ENCODE data around the gene CHD2. TPM values are rescaled to one million over a fixed set of nuclear protein-coding genes. Genes with fewer than 3 reads are reported as not detected.

CHD2 gene
- total RNA-seq, 2 donors from 2014 or later = 63.9 to 70.0 TPM

DNA sequence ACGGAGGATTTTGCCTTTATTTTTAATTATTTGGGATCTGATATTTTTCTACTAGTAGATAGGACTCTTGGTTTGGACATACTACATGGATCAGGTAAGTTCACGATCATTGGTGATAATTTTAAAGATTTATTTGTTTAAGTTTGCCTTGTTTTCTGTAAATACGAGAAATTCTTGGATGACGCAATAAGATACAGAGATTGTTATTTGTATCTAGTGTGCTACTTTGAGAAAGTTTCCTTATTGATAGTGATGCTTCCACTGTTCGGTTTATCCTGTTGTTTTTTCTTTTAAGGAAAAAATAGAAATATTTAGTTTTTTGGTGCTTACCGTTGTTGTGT, 577 bp downstream of the CHD2 start:
- DNase-seq (no peak), ATAC-seq (no peak)
- H3K27ac ChIP-seq = peak overlapping the region; percentile 59 to 99 (median 97)
- TF ChIP-seq POLR2A (IDR thresholded peaks at IDR 0.05) = no peak
- TF ChIP-seq, protein P1, sequence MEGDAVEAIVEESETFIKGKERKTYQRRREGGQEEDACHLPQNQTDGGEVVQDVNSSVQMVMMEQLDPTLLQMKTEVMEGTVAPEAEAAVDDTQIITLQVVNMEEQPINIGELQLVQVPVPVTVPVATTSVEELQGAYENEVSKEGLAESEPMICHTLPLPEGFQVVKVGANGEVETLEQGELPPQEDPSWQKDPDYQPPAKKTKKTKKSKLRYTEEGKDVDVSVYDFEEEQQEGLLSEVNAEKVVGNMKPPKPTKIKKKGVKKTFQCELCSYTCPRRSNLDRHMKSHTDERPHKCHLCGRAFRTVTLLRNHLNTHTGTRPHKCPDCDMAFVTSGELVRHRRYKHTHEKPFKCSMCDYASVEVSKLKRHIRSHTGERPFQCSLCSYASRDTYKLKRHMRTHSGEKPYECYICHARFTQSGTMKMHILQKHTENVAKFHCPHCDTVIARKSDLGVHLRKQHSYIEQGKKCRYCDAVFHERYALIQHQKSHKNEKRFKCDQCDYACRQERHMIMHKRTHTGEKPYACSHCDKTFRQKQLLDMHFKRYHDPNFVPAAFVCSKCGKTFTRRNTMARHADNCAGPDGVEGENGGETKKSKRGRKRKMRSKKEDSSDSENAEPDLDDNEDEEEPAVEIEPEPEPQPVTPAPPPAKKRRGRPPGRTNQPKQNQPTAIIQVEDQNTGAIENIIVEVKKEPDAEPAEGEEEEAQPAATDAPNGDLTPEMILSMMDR (IDR thresholded peaks at IDR 0.05) = no peak
- WGBS, 2 donors = 0 to 1% methylated on average over 6 of the region's 6 CpGs
- H3K4me3 ChIP-seq = peak overlapping the region; percentile 20 to 77
- H3K36me3 ChIP-seq (replicated peaks in 1 of 2; ENCODE audit: insufficient read depth in 1 of 2, low read depth in 2 of 2) = no peaks in the 10 kb centered on the region
- peaks cover 50% of the 10 kb centered on the region for H3K4me1 ChIP-seq
- intact Hi-C loops (cut with DNase I) = no loop called here
- H3K9me3 ChIP-seq = no peaks in the 10 kb centered on the region
- no peaks in the 10 kb centered on the region for H3K27me3 ChIP-seq

DNA sequence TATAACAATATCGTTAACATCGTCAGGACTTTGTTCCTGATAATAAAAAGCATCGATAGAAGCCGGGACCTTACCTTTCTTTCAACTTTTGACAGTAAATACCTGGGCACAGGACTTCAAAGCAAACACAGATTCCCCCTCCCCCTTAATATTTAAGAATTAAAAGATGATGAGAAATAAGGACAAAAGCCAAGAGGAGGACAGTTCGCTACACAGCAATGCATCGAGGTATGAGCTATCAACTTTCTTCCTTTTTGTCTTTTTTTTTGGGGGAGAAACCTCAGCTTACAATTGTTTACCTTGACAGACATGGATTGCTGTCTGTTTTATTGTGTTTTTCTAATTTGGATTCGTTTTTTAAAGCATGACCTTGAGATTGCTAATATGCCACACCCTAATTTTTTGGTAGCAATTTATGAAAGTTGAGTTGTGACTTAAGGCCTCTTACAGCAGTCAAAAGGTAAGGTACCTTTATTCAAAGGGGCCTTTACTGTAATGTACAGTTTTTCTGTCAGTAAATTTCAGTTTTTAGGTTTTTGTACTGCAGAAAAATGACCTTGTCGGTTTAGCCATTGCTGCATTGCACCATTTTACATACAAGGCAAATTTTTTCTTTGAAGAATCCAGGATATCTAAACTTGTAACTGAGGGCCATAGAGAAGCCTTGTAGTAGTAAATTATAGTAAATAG, 1.1 kb downstream of the CHD2 start:
- H3K4me1 ChIP-seq = peaks cover 51% of the 10 kb centered on the region
- intact Hi-C loops (cut with DNase I) = no loop called here
- H3K27ac ChIP-seq = peak overlapping the region; percentile 8 to 99 (median 97)
- H3K9me3 ChIP-seq = no peaks in the 10 kb centered on the region
- TF ChIP-seq POLR2A (IDR thresholded peaks at IDR 0.05) = no peak
- TF ChIP-seq, protein P1 (IDR thresholded peaks at IDR 0.05) = no peak
- WGBS, 2 donors = 0% methylated on average over 8 of the region's 8 CpGs
- no peak for ATAC-seq
- no peaks in the 10 kb centered on the region for H3K36me3 ChIP-seq (replicated peaks in 1 of 2; ENCODE audit: insufficient read depth in 1 of 2, low read depth in 2 of 2)
- H3K27me3 ChIP-seq = no peaks in the 10 kb centered on the region
- H3K4me3 ChIP-seq = peak overlapping the region; percentile 20 to 77
- DNase-seq = no peak

DNA sequence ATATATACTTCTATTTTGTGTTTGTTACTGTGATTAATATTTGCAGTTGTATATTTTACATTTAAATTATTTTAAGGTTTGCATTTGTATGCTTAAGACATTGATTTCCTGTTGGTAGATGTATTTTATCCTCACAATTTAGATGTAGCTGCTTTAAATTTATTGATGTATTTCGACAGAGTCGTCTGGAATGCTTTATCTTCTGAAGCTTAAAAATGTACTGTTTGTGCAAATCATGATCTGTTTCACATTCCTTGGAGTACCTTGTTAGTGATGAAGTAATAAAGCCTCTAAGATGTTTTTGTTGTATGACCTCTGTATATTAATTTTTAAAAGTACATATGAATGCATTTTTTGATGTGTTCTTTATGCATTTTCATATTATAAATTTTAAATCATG, 1.9 kb downstream of the CHD2 start:
- DNase-seq (no peak), ATAC-seq (no peak)
- intact Hi-C loops (cut with DNase I) = no loop called here
- no peaks in the 10 kb centered on the region for H3K9me3 ChIP-seq
- H3K4me1 ChIP-seq = peaks cover 51% of the 10 kb centered on the region
- H3K27ac ChIP-seq = peak overlapping the region in 3 of 4 donors; percentile 96 to 99 (median 98)
- peak overlapping the region in 1 of 2 donors; percentile 77 for H3K4me3 ChIP-seq
- TF ChIP-seq POLR2A (IDR thresholded peaks at IDR 0.05) = no peak
- TF ChIP-seq, protein P1 (IDR thresholded peaks at IDR 0.05) = no peak
- no peaks in the 10 kb centered on the region for H3K27me3 ChIP-seq
- 0% methylated on average over 2 of the region's 2 CpGs for WGBS, 2 donors
- no peaks in the 10 kb centered on the region for H3K36me3 ChIP-seq (replicated peaks in 1 of 2; ENCODE audit: insufficient read depth in 1 of 2, low read depth in 2 of 2)

DNA sequence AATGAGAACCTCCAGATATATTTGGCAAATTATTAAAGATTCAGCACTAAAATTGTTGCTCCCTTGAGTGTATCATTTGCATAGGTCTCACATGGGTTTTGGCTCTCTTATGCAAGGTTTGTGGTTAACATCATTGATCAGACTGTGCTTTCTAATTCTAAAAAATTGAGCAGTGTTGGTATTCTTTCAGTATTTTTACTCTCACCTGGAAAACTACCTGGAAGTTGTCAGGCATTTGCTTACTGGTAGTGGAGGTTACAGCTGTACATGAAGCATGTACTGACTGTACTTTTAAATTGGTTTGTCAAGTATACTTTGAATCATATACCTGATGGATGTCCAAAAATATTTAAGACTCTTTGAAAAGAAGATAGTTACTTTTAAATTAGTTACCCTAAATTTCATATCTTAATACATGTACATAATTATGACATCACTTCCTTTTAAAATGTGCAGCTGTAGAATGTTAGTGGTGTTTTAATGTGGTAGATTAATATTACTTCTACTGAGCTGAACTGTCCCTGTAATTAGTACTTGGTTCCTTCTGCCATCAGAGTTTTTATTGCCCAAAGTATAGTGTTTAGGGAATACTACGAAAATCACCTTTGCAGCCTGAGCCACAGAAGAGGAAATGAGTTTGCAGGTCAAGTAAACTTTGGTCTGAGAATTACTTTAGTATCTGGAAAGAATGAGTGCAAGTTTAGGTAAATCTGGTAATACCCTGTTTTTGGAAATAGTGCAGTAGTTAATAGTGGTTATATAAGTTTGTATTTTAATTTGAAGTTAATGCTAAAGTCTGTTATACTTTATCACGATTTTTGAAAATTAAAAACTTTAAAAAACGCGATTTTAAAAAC, 2.8 kb downstream of the CHD2 start:
- peaks cover 53% of the 10 kb centered on the region for H3K4me1 ChIP-seq
- H3K36me3 ChIP-seq (replicated peaks in 1 of 2; ENCODE audit: insufficient read depth in 1 of 2, low read depth in 2 of 2) = no peaks in the 10 kb centered on the region
- 0 to 1% methylated on average over 4 of the region's 4 CpGs for WGBS, 2 donors
- no peaks in the 10 kb centered on the region for H3K27me3 ChIP-seq
- no peak for ATAC-seq
- H3K4me3 ChIP-seq = peak overlapping the region in 1 of 2 donors; percentile 14
- intact Hi-C loops (cut with DNase I) = no loop called here
- no peak for TF ChIP-seq POLR2A (IDR thresholded peaks at IDR 0.05)
- TF ChIP-seq, protein P1 (IDR thresholded peaks at IDR 0.05) = no peak
- no peaks in the 10 kb centered on the region for H3K9me3 ChIP-seq
- H3K27ac ChIP-seq = peak overlapping the region; percentile 94 to 99 (median 97)
- DNase-seq = no peak
